GM12873 (cell line): Measurements from ENCODE around the gene FAM168A.

Source experiments
- CTCF ChIP-seq: IDR thresholded peaks from 2 replicates; pipeline ENCODE4 v1.5.1; 2012; ENCODE audit warnings: low read depth, mild to moderate bottlenecking, moderate library complexity, low read length, control low read depth; ENCODE audit not compliant: insufficient read depth; ENCODE audit errors: missing control alignments

FAM168A gene

GRCh38 chr11:73506038-73506437, 91.9 kb downstream of the FAM168A start:
- TF ChIP-seq CTCF, result no peak

- TF ChIP-seq CTCF, result no peak
Measured at GRCh38 chr11:73498343-73498742, 99.6 kb downstream of the FAM168A start.

- no peak for TF ChIP-seq CTCF
Measured at GRCh38 chr11:73496134-73496533, 101.8 kb downstream of the FAM168A start.

- TF ChIP-seq CTCF, result no peak
Measured at GRCh38 chr11:73495731-73496130, 102.2 kb downstream of the FAM168A start.

- TF ChIP-seq CTCF, result no peak
Measured at GRCh38 chr11:73493956-73494598, 103.8 kb downstream of the FAM168A start.

- TF ChIP-seq CTCF, result no peak
Measured at GRCh38 chr11:73481626-73482025, 116.3 kb downstream of the FAM168A start.

GRCh38 chr11:73480677-73481076, 117.2 kb downstream of the FAM168A start:
- no peak for TF ChIP-seq CTCF
